ENCODE measurements around the gene VEGFA. TPM values are rescaled to one million over a fixed set of nuclear protein-coding genes. Genes with fewer than 3 reads are reported as not detected.

VEGFA gene
- total and polyA plus RNA-seq, 2 of the 8 experiments (the other 6 are each of a cell fraction or from before 2014, with no cell fraction given): 42.2 to 58.5 TPM

DNA sequence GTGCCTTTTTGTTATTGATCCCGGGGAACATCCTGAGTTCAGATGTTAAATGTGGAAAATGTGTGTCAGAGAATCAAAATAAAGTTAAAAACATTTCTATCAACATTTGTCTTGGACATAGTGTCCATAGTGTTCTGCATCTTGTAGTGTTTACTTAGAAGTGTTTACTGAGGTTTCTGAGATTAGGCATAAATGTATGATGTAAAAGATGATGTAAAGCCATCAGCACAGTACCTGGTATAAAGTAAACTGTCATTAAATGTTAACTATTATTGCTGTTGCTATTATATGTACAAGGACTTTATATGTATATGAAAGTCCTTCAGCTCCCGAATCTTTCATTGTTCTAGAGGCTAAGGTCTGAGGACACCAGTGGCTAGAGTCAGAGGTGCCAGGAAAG is 28.2 kb upstream of the VEGFA start:
- ChIA-PET CTCF (ENCODE audit: partially characterized antibody) (interaction anchor here (0.6 to 8.3 kb wide), 7 partner anchors 19 to 339 kb away, joined by 3 to 137 read pairs (median 7); partner anchors contain the start of gene VEGFA), POLR2A (ENCODE audit: partially characterized antibody) (interaction anchor here (1.0 kb wide), 4 partner anchors 27 to 367 kb away, joined by 3 to 4 read pairs (median 3); partner anchors contain the start of gene GTPBP2)
- H2BK15ac ChIP-seq (ENCODE audit: low read length): no peak overlapping the region
- no peak overlapping the region for H2AK5ac ChIP-seq (ENCODE audit: low read depth, low read length)
- H4K5ac ChIP-seq (ENCODE audit: insufficient read length, low read depth, low read length): no peak overlapping the region
- no peaks in the 10 kb centered on the region for H3K27me3 ChIP-seq (replicated peaks in 1 of 4; ENCODE audit: control insufficient read depth in 3 of 4, extremely low read depth in 1 of 4, insufficient read depth in 3 of 4, low read length in 3 of 4)
- no peaks in the 10 kb centered on the region for H3K79me1 ChIP-seq (ENCODE audit: low read depth, low read length)
- H3K4me1 ChIP-seq (replicated peaks in 1 of 4; ENCODE audit: control insufficient read depth in 3 of 4, insufficient read depth in 4 of 4, low read length in 3 of 4): peaks cover 0 to 20% (median 6%) of the 10 kb centered on the region in 4 experiments; a peak in 5 of 7 replicates
- no peak overlapping the region for H3K23ac ChIP-seq (ENCODE audit: insufficient read length)
- no peak overlapping the region for H3K4ac ChIP-seq (replicated peaks; ENCODE audit: insufficient read length, low read depth, low read length)
- no peak overlapping the region for H3K9ac ChIP-seq (replicated peaks in 1 of 4; ENCODE audit: extremely low read depth in 1 of 4, low read depth in 3 of 4, low read length in 3 of 4)
- DNase-seq (ENCODE audit: low read depth in 1 of 2, low spot score in 2 of 2) (no peak), FAIRE-seq (no peak)
- H3K27ac ChIP-seq (ENCODE audit: low read depth, low read length): no peak overlapping the region
- H2BK5ac ChIP-seq (ENCODE audit: low read depth, low read length): no peak overlapping the region
- H3K56ac ChIP-seq (replicated peaks; ENCODE audit: insufficient read length, low read depth, low read length): no peak overlapping the region
- H3K14ac ChIP-seq (ENCODE audit: insufficient read length): no peak overlapping the region
- no peak overlapping the region for H3K4me3 ChIP-seq (ENCODE audit: extremely low read depth in 1 of 4, insufficient read depth in 2 of 4, low read depth in 3 of 4, low read length in 4 of 4)
- H4K20me1 ChIP-seq (replicated peaks in 1 of 2; ENCODE audit: control insufficient read depth in 1 of 2, insufficient read depth in 2 of 2, low read length in 2 of 2): peaks cover 0 to 3% of the 10 kb centered on the region in 2 experiments
- no peaks in the 10 kb centered on the region for H3K36me3 ChIP-seq (ENCODE audit: control insufficient read depth in 2 of 4, insufficient read depth in 4 of 4, low read length in 3 of 4)
- H3K23me2 ChIP-seq (ENCODE audit: low read depth, low read length): peaks cover 7% of the 10 kb centered on the region; the same call in 1 of the 2 replicates
- no peak overlapping the region for H2BK20ac ChIP-seq (ENCODE audit: low read length)
- no peak overlapping the region for H2AFZ ChIP-seq (ENCODE audit: low read length)
- no peak overlapping the region for H3K4me2 ChIP-seq (ENCODE audit: insufficient read depth in 1 of 2, low read depth in 2 of 2, low read length in 2 of 2)
- no peak overlapping the region for H4K91ac ChIP-seq (replicated peaks; ENCODE audit: insufficient read length, low read length)
- H3K9me3 ChIP-seq (ENCODE audit: insufficient read depth in 2 of 2, low read depth in 1 of 2, low read length in 1 of 2): no peaks in the 10 kb centered on the region
- H2BK12ac ChIP-seq (ENCODE audit: low read depth, low read length): no peak overlapping the region
- H4K8ac ChIP-seq (ENCODE audit: extremely low read depth, insufficient read depth, low read length): no peak overlapping the region
- 91% methylated on average over 2 of the region's 2 CpGs; no CpG with 5 or more reads in 1 of the 2 experiments for WGBS, 2 experiments (ENCODE audit: extremely low coverage in 1 of 2, insufficient coverage in 1 of 2, insufficient read length in 1 of 2, insufficient replicate concordance in 2 of 2, low coverage in 1 of 2, low lambda C conversion rate in 2 of 2, missing lambda C conversion rate in 1 of 2)
- no peak overlapping the region for H2BK120ac ChIP-seq (replicated peaks; ENCODE audit: low read depth, low read length)
- no peaks in the 10 kb centered on the region for H3K79me2 ChIP-seq (ENCODE audit: control insufficient read depth in 1 of 2, insufficient read depth in 2 of 2, low read length in 2 of 2)
- no peak overlapping the region for H3K18ac ChIP-seq (ENCODE audit: extremely low read depth, low read length)
- TF ChIP-seq ASH2L (IDR thresholded peaks at IDR 0.05; ENCODE audit: low read length): no peak
- no peak for TF ChIP-seq GTF2F1 (IDR thresholded peaks at IDR 0.05; ENCODE audit: borderline replicate concordance, low read depth, low read length)
- TF ChIP-seq SP2 (IDR thresholded peaks at IDR 0.05; ENCODE audit: low read length): no peak
- TF ChIP-seq NRF1 (IDR thresholded peaks at IDR 0.05; ENCODE audit: low read depth, low read length): no peak
- TF ChIP-seq SIN3A (conservative IDR thresholded peaks at IDR 0.05 in 1 of 2, IDR thresholded peaks at IDR 0.05 in 1 of 2; ENCODE audit: low read depth in 1 of 2, low read length in 2 of 2): no peak
- TF ChIP-seq SIRT6 (IDR thresholded peaks at IDR 0.05; ENCODE audit: low read length): no peak
- no peak for TF ChIP-seq JUND (IDR thresholded peaks at IDR 0.05; ENCODE audit: low read length)
- TF ChIP-seq CREB1 (IDR thresholded peaks at IDR 0.05): no peak
- TF ChIP-seq, protein P1, sequence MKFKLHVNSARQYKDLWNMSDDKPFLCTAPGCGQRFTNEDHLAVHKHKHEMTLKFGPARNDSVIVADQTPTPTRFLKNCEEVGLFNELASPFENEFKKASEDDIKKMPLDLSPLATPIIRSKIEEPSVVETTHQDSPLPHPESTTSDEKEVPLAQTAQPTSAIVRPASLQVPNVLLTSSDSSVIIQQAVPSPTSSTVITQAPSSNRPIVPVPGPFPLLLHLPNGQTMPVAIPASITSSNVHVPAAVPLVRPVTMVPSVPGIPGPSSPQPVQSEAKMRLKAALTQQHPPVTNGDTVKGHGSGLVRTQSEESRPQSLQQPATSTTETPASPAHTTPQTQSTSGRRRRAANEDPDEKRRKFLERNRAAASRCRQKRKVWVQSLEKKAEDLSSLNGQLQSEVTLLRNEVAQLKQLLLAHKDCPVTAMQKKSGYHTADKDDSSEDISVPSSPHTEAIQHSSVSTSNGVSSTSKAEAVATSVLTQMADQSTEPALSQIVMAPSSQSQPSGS (IDR thresholded peaks at IDR 0.05; ENCODE audit: low read length): no peak
- TF ChIP-seq TBP (IDR thresholded peaks at IDR 0.05; ENCODE audit: low read depth, low read length): no peak
- TF ChIP-seq, protein P2, sequence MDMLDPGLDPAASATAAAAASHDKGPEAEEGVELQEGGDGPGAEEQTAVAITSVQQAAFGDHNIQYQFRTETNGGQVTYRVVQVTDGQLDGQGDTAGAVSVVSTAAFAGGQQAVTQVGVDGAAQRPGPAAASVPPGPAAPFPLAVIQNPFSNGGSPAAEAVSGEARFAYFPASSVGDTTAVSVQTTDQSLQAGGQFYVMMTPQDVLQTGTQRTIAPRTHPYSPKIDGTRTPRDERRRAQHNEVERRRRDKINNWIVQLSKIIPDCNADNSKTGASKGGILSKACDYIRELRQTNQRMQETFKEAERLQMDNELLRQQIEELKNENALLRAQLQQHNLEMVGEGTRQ (IDR thresholded peaks at IDR 0.05; ENCODE audit: low read length): no peak
- TF ChIP-seq CHD1 (IDR thresholded peaks at IDR 0.05; ENCODE audit: low read depth, low read length): no peak
